Measurements from ENCODE around the gene IQCK.
"Not testable (repeated sequence)": the region's sequence is repeated elsewhere in the genome, so short reads cannot be mapped to it uniquely, and the experiment has no call there.

The IQCK gene, protein sequence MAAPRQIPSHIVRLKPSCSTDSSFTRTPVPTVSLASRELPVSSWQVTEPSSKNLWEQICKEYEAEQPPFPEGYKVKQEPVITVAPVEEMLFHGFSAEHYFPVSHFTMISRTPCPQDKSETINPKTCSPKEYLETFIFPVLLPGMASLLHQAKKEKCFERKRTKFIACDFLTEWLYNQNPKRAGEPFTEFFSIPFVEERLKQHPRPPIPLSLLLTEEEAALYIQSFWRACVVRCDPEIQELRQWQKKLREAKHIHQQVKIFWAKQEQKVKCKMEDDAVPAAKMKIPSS

DNA sequence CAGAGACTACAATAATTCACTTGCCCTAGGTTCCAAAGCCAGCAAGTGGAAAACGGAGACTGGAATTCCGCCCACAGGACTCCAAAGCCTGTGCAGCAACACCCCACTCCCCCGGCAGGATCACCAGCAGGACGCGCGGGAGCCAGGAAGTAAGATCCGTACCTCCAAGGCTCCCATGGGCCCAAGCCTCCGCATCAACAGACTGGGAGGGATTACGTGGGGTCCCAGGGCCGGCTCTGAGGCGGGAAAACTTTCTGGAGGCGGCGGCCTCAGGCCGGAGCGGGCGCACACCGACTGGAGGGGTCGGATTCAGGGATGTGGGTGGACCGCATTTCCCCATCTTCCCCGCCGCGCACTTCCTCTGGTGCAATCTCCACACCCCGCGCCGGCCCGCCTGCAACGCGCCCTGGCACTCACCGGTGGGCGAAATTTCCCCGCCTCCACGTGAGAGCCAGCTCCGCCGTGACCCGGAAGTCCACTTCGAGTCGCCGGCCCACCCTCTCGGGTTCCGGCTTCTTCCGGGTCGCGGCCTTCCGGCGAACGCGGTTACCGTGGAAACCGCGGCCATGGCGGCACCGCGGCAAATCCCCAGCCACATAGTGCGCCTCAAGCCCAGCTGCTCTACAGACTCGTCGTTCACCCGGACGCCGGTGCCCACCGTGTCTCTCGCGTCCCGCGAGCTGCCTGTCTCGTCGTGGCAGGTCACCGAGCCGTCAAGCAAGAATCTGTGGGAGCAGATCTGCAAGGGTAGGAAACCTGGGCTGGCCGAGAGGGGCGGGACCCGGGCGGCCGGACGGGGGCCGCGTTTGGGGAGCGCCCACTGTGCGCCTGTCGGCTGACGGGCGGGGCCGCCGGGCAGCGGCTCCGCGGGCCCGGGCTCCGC, at the start of gene IQCK, which contains the start of gene KNOP1:
Gene IQCK (plus strand): TSS at position 531 of the 883 bp plus-strand sequence. CDS start 36 bp downstream, at position 567.
Gene KNOP1 (minus strand): TSS at position 487 of the 883 bp plus-strand sequence. CDS start 3,192 bp downstream, outside the sequence.
- peak; percentile 75 for DNase-seq (ENCODE audit: low read depth)

DNA sequence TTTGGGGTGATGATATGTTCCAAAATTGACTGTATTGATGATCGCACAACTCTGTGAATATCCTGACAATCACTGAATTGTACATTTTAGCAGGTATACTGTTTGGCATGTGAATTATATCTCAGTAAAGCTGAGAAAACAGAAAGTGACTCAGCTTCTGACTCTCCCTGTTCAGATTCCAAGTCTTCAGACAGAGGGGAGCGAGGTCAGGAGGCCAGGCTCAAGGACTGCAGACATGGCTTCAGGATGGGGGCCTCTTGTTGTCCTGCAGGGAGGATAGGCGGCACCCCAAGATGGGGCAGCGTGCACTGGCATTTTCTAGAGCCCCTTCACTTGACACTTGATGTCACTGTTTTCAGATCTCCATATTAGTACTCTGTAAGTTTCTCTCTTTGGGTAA, 45.7 kb upstream of the IQCK start:
- DNase-seq (ENCODE audit: low read depth): no peak

DNA sequence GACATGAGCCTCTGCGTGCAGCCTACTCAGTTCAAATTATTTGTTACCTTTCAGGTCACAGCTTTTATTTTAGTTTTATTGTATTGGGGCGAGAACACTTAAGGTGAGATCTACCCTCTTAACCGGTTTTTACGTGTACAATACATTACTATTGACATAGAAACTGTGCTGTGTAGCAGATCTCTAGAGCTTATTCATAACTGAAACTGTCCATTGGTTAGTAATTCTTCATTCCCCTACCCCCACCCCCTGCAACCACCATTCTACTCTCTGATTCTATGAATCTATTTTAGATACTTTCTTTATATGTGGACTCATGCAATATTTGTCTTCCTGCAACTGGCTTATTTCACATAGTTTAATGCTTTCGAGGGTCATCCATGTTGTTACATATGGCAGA, 43.6 kb upstream of the IQCK start:
- no peak for DNase-seq (ENCODE audit: low read depth)

DNA sequence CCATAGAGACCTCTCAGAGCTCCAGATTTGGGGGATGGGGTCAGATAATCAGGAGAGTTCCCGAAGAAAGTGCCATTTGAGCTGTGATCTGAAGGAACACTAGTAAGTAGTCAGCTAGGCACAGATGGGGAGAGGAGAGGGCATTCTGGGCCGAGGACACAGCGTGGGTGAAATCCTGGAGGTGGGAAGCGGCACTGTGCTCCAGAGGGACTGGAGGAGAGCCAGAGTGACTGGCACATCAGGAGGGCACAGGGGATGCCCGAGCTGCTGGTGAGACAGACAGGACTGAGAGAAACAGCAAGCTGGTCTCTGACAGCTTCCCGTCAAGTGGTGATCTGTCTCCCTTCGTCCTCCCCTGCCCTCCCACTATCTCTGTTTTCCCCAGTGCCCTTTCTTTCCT, 40.7 kb upstream of the IQCK start:
- no peak for DNase-seq (ENCODE audit: low read depth)

DNA sequence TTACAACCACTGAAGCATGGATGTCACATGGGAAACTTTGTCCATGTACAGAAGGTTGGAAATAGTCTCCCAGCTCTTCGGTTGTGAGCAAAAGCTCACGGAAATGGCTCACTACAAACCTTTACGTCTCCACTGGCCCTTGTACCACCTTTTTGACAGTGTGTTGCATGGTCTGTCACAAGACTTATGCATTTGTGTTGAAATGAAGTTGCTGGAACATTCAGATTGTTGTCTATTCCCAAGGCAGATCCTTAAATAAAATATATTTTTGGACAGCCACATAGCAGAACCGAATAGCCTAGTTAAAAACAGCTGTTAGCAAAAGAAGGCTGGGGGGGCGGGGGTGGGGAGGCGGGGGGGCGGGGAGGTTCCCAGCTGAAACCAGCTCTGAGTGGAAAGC, 39.3 kb upstream of the IQCK start:
- DNase-seq (ENCODE audit: low read depth): no peak

DNA sequence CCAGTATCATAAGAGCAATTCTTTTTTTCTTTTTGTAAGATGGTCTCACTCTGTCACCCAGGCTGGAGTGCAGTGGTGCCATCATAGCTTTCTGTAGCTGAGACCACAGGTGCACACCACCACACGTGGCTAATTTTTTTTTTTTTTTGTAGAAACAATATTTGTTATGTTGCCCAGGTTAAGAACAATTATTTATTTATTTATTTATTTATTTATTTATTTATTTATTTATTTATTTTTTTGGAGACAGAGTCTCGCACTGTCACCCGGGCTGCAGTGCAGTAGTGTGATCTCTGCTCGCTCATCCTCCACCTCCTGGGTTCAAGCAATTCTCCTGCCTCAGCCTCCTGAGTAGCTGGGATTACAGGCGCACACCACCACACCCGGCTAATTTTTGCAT, 38.8 kb upstream of the IQCK start:
- DNase-seq (ENCODE audit: low read depth): not testable (repeated sequence)

DNA sequence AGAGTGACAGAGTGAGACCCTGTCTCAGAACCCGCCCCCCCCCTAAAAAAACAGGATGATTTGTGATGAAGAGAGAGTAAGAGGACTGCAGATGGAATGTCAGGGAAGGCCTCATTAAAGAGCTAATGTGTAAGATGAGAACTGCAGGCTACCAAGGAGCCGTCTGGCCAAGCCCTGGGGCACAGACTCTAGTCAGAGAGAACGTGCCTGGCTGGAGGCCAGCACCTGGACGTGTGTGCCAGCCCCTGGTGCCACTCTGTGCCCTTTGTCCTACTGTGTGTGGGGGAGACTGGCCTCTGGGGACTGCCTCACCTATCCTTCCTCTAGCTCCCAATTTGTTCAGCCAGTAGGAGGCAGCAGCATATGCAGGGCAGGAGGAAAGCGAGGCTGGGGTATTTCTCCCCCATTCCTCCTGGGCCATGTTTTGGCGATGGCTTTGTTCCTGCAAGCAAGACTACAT, 37.2 kb upstream of the IQCK start:
- DNase-seq (ENCODE audit: low read depth): no peak

DNA sequence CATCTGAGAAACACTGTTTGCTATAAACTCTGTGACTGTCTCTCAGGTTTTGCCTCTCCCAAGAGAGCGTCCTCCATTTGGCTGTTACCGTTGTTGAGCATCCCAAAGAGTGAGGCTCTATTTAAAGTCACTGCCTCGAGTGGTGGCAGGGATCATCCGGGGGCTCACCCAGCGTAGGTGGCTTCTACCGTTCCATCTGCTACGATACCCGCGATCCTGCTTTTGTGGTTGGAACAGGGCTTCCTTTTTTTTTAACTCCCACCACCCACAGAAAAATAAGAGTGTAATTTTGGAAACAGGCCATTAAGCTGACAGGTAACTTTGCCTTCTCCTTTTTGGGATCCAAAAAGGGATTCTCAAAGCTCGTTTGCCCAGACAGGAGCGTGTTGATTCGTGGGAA, 36.4 kb upstream of the IQCK start:
- DNase-seq (ENCODE audit: low read depth): no peak

DNA sequence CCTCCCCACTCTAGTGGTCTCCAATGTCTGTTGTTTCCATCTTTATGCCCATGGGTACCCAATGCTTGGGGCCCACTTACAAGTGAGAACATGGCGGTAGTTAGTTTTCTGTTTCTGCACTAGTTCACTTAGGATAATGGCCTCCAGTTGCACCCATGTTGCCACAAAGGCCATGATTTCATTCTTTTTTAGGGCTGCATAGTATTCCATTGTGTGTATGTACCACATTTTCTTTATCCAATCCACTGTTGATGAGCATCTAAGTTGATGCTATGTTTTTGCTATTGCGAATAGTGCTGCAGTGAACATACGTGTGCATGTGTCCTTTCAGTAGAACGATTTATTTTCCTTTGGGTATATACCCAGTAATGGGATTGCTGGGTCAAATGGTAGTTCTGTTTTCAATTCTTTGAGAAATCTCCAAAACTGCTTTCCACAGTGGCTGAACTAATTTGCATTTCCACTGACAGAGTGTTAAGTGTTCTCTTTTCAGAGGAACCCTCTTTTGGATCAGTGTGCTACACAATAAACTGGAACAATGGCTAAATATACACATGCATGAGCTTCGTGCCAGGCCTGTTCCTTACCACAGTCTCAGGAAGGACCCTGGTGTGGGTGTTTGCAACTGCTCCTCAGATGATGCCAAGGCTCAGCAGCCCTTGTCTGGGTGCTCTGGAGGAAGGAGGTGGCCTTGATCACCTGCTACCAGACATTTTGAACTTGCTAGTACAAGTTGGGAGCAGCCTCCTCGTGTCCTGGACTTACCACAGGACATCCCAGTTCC, 34.4 kb upstream of the IQCK start:
- no peak for DNase-seq (ENCODE audit: low read depth)

DNA sequence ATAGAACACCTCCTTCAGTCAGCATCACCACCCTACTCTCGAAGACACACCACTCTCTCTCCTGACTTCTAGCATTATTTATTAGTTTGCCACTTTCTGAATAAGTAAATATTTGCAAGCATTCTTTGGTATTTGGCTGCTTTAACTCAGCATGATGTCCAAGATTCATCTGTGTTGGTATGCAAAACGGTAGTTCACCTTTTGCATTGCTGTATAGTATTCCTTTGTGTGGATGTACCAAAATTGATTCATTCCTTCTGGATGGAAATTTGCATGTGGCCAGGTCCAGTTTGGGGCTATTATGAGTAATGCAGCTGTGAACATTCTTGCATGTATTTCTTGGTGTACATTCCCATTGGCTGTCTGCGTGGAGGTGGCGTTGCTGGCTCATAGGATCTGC, 32.9 kb upstream of the IQCK start:
- DNase-seq (ENCODE audit: low read depth): no peak

DNA sequence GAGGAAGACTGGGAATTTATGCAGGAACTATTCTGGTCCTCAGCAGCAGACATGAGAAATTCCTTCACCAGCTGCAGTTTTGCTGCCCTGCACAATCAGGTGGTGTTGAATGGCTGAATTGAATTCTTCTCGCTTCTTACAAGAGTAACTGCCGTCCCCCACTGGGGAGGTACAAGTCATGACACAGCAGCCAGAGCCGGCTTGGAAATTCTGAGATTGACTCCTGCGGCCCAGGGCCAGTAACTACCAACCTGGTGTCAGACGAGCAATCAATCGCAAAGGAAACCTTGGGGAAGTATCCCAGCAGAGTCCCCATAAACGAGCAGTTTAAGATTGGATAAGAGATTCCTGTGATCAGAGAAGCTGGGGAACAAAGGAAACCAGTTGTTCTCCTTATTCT, 30.8 kb upstream of the IQCK start:
- no peak for DNase-seq (ENCODE audit: low read depth)

DNA sequence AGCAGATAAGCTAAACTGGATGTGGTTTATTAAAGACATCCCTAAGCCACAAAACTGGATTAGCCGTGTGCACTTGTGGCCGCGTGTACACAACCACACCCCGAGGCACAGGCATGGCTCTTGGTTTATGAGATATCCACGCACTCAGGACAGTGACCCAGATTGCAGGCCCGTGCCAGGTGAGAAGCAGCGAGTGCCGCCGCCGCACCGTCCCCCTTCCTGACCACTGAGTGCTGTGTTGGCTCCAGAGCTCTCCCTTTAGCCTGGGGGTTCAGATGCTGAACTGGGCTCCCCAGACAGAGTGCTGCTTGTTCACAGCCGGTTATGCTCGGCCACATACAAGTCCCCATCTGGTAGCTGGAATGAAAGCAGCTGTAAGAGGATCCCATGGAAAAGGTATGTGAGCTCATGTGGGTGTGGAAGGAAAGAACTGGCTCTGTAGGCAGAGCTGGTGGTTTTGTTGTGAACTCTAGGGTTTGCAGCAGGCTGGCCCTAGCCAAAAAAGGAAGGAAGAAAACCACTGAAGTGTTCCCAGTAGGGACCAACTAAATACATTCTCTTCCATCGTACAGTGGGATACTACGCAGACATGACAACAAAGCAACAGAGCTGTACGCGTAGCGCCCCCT, 29.6 kb upstream of the IQCK start:
- no peak for DNase-seq (ENCODE audit: low read depth)

DNA sequence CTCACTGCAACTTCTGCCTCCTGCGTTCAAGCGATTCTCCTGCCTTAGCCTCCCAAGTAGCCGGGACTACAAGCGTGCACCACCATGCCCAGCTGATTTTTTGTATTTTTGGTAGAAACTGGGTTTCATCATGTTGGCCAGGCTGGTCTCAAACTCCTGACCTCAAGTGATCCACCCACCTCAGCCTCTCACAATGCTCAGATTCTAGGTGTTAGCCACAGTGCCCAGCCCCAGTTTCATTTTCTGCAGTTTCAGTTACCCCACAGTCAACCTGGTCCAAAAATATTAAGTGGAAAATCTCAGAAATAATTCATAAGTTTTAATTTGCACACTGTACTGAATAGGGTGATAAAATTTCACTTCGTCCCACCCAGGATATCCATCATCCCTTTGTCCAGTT, 28.7 kb upstream of the IQCK start:
- DNase-seq (ENCODE audit: low read depth): no peak

DNA sequence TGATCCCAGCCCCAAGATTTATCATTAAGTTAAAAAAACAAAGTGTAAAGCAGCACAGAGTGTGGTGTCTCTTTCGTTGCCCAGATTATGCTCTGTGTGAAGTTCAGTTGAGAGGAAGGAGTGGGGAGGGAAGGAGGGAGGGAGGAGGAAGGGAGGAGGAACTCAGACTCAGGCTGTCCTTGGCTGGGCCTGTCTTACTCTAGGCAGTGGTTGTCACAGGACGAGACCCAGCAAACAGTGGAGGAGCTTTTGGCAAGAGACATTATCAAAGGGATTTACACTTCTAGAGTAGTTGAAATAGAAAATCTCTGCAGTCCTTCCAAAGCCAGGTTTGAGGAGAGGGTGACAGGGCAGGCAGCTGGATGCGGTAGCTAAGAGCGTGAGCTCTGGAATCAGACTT, 27.9 kb upstream of the IQCK start:
- no peak for DNase-seq (ENCODE audit: low read depth)

DNA sequence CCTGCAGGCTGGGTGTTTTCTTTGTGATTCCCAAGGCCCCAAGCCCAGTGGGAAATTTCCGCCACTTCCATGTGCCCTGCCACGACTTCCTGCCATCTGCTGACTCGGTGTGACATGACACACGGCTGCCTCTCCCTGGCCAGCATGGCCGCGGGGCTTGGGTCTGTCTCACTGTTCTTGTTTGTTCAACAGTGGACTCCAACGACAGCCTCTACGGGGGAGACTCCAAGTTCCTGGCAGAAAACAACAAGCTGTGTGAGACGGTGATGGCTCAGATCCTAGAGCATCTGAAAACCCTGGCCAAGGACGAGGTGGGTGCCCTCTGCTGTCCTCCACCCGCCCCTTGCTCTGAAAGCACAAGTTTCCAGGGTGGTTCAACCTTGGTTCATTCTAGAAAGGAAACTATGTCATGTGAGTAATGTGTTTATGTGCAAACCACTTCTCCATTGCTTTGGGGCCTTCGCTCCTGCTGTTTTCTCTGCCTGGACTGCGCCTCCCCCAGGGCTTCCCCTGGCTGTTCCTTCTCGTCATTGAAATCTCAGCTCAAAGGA, 26.8 kb upstream of the IQCK start:
- DNase-seq (ENCODE audit: low read depth): no peak

DNA sequence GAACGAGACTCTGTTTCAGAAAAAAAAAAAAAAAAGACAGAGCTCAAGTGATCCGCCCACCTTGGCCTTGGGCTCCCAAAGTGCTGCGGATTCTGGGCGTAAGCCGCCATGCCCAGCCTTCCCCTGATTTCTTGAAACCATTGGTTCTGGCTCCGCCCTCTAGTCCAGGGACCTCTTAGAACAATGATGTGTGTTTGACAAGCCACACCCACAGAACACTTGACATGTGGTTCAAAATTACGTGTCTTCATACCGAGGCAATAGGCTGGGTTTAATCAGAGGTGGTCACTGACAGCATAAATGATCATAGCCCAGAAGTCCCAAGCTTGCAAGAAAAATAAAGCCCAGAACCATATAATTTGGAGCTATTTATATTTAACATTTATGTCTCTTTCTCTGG, 23.1 kb upstream of the IQCK start:
- DNase-seq (ENCODE audit: low read depth): no peak

DNA sequence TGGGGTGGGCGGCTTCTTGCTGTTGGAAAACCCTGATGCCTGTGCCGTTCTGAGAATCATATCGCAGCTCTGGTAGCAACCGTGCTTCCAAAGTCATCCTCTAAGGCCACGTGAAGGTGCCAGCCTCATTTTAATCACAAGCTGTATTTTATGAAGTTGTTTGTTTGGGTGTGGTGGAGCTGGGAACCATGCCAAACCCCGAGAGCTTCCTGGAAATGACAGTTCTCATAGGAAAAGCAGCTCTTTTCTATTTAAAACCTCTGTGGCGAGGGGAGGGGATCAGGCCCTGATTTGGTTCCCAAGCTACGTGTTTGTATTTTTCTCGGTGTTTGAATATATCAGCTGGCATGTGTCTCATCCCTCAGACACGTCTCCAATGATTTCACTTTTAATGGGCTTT, 21.7 kb upstream of the IQCK start:
- DNase-seq (ENCODE audit: low read depth): peak; percentile 77

DNA sequence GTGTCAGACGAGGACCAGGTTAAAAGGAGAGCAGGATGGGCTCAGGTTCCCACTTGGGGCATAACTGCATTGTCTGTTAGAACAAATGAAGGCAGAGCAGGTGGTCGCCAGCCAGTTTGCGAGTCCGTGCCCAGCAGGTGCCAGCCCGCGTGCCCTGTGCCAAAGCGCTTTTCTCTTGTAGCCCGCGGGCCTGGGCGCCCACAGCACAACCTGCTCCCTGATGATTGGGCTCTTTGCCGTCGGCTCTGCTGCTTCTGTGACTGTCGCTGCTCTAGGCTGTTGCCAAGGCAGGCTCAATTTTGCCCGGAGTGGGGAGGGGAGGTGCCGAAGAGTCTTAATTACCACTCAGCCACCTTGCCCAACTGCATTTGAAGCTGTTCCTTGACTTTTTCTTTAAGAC, 21.1 kb upstream of the IQCK start:
- DNase-seq (ENCODE audit: low read depth): no peak

DNA sequence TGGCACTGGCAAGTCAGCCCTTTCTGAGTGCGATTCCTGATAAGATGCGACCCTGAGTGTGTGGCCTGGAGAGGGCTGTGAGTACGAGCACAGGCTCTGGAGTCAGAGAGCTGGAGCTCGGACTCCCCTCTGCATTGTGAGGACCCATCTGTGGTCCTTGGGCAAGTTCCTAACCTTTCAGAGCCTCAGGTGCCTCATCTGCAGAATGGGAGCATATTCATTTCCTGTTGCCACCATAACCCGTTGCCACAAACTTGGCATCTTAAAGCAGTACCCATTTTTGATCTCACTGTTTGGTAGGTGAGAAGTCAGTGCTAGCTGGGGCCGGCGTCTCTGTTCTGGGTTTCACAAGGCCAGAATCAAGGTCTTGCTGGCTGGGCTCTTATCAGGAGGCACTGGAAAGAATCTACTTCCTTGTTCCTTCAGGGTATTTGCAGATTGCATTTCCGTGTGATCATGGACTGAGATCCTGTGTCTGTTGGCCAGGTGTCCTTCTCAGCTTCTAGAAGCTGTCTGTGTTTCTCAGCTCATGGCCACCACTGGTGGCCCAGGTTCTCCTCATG, 20.2 kb upstream of the IQCK start:
- no peak for DNase-seq (ENCODE audit: low read depth)

DNA sequence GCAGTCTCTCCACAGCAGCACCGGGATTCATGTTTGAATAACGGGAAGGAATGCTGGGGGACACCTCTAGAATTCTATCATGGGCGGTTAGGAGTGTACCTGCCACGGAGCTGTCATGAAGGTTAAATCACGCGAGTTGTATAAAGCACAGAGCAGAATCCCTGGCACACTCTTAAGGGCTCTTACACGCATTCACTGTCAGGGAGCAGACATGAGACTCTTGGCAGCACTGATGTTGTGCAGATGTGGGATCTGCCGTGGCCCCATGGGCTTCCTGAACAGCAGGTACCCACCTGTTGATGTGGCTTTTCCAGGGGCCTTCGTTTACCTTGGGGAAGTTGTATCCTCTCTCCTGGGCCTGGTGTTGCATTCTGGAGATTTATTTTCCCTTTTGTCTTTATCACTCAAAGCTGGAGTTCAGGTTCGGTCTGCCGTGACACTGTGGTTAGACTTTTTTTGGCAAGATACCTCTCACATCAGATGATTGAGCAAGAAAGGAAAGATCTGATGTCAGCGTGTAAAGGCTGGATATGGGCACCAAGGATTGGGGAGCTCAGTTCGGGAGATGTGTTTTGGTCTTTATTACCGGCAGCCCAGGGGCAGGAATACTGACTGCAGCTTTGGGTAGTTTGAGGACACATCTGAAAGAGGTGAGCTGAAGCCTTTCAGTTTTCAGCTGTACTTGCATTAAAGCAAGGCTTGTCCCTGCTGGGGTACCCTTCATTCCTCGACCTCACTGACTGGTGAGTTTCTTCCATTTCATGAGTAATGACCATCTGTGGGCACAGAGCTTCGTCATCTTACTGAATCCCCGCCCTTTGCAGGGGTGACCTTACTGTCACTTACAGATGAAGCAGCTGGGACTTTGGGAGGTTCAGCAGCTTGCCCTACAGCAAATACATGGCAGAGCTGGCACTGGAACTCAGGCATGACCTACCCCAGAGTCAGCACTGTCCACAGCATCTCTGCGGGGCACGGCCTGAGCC, 19.3 kb upstream of the IQCK start:
- DNase-seq (ENCODE audit: low read depth): no peak

Data from stromal cell of bone marrow (primary cell).